Activated CD4-positive, alpha-beta T cell treated with anti-CD3 and anti-CD28 coated beads for 36 hours (primary cell): Measurements from ENCODE around the gene CGAS. TPM values are rescaled to one million over a fixed set of nuclear protein-coding genes. Genes with fewer than 3 reads are reported as not detected.
"Not testable (repeated sequence)": the region's sequence is repeated elsewhere in the genome, so short reads cannot be mapped to it uniquely, and the experiment has no call there.

Source experiments
- ATAC-seq: fragments of 200-7000 bp; cut with Tn5 transposase; one replicate; pipeline ENCODE4 v1.10.0; 2021; ENCODE audit warnings: mild to moderate bottlenecking, moderate library complexity
- CTCF ChIA-PET: fragments of 350-600 bp; sonication (Branson Sonifier 250); formaldehyde crosslinking; loops from one replicate; lab custom pipeline; 2021; ENCODE audit warnings: antibody characterized with exemption; lab: Charles Lee
- POLR2A ChIA-PET: fragments of 350-600 bp; sonication (Branson Sonifier 250); formaldehyde crosslinking; loops from one replicate; lab custom pipeline; 2021; ENCODE audit warnings: antibody characterized with exemption, inconsistent platforms; lab: Charles Lee
- DNase-seq: peaks from one replicate; pipeline ENCODE4 v3.0.0-alpha.2; 2020
- H3K27ac Mint-ChIP-seq: one replicate; pipeline ENCODE4 v1.8.0; 2021; ENCODE audit warnings: mixed read lengths
- H3K27me3 Mint-ChIP-seq: one replicate; pipeline ENCODE4 v1.8.0; 2021; ENCODE audit warnings: mixed read lengths
- H3K36me3 Mint-ChIP-seq: one replicate; pipeline ENCODE4 v1.8.0; 2021; ENCODE audit warnings: low read depth, mixed read lengths
- H3K4me1 Mint-ChIP-seq: one replicate; pipeline ENCODE4 v1.8.0; 2021; ENCODE audit warnings: mixed read lengths
- H3K4me3 Mint-ChIP-seq: one replicate; pipeline ENCODE4 v1.8.0; 2021; ENCODE audit warnings: mild to moderate bottlenecking, moderate library complexity, mixed read lengths
- H3K9me3 Mint-ChIP-seq: one replicate; pipeline ENCODE4 v1.8.0; 2021; ENCODE audit warnings: low read depth, mixed read lengths
- intact Hi-C, 2 experiments: fragments of 100-400 bp; cut with DNase I in 1 of 2; cut with micrococcal nuclease in 1 of 2; formaldehyde crosslinking; loops; one replicate each; pipeline versions ENCODE4 v1.14.2 to v1.15.1; 2022 to 2024; cut with DNase I, micrococcal nuclease
- total RNA-seq, 2 experiments: library from RNA; stranded (reverse); gene quantifications; one replicate each; pipeline ENCODE4 v1.2.3, GENCODE V29; 2021

Gene CGAS
- total RNA-seq, 2 experiments from 2014 or later = 22.2 to 24.1 TPM

GRCh38 chr6:73400656-73401055 lies 51.4 kb downstream of the CGAS start:
- peaks cover 1% of the 10 kb centered on the region for H3K36me3 Mint-ChIP-seq
- H3K27me3 Mint-ChIP-seq = no peaks in the 10 kb centered on the region
- DNase-seq (no peak), ATAC-seq (no peak)
- intact Hi-C loops = no loop called here
- ChIA-PET CTCF (interaction anchor here (0.6 to 1.2 kb wide), 3 partner anchors 25 to 159 kb away, joined by 3 read pairs; no protein-coding TSS in a partner anchor), POLR2A (no interaction called here)
- no peaks in the 10 kb centered on the region for H3K9me3 Mint-ChIP-seq
- no peak overlapping the region for H3K27ac Mint-ChIP-seq
- H3K4me3 Mint-ChIP-seq = no peak overlapping the region
- H3K4me1 Mint-ChIP-seq = no peaks in the 10 kb centered on the region

DNA sequence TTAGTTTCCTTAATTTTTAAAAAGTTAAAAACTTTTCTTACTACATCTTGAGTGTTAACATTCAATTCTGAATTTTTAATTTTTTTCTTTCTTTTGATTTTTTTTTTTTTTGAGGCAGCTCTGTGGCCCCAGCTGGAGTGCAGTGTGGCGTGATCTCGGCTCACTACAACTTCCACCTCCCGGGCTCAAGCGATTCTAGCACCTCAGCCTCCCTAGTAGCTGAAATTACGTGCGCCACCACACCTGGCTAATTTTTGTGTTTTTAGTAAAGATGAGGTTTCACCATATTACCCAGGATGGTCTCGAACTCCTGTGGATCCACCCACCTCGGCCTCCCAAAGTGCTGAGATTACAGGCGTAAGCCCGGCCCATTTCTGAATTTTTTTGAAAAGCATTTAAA lies 56.2 kb downstream of the CGAS start:
- ChIA-PET CTCF (interaction anchor here (0.6 to 2.4 kb wide), 3 partner anchors 12 to 257 kb away, joined by 3 to 9 read pairs (median 7); partner anchors contain the start of gene SLC17A5), POLR2A (no interaction called here)
- Mint-ChIP-seq H3K4me1 (peaks cover 12% of the 10 kb centered on the region), H3K36me3 (no peaks in the 10 kb centered on the region), H3K9me3 (no peaks in the 10 kb centered on the region), H3K27me3 (no peaks in the 10 kb centered on the region), H3K4me3 (no peak overlapping the region), H3K27ac (no peak overlapping the region)
- DNase-seq (no peak), ATAC-seq (no peak)
- intact Hi-C loops = no loop called here

GRCh38 chr6:73394577-73395354 lies 57.3 kb downstream of the CGAS start, which contains the start of gene DDX43:
DDX43 (plus strand) TSS chr6:73394828; CDS start chr6:73394906, 78 bp downstream.
- H3K4me1 Mint-ChIP-seq = peaks cover 12% of the 10 kb centered on the region
- peak within 1 kb of the TSS; percentile 92 for H3K27ac Mint-ChIP-seq
- no peaks in the 10 kb centered on the region for H3K9me3 Mint-ChIP-seq
- DNase-seq (peak; percentile 78), ATAC-seq (peak; percentile 94)
- peak within 1 kb of the TSS; percentile 76 for H3K4me3 Mint-ChIP-seq
- ChIA-PET POLR2A (interaction anchor here (0.6 to 1.3 kb wide), 2 partner anchors 57 to 86 kb away, joined by 3 to 4 read pairs; no protein-coding TSS in a partner anchor), CTCF (interaction anchor here (0.6 to 2.4 kb wide), 4 partner anchors 13 to 953 kb away, joined by 3 to 9 read pairs (median 6); partner anchors contain the start of gene SLC17A5)
- H3K27me3 Mint-ChIP-seq = no peaks in the 10 kb centered on the region
- H3K36me3 Mint-ChIP-seq = no peaks in the 10 kb centered on the region
- intact Hi-C loops = loop anchor here (5.0 kb wide), 2 partner anchors 82 to 772 kb away; partner anchors contain the start of gene KCNQ5 (in 1 of the 2)

DNA sequence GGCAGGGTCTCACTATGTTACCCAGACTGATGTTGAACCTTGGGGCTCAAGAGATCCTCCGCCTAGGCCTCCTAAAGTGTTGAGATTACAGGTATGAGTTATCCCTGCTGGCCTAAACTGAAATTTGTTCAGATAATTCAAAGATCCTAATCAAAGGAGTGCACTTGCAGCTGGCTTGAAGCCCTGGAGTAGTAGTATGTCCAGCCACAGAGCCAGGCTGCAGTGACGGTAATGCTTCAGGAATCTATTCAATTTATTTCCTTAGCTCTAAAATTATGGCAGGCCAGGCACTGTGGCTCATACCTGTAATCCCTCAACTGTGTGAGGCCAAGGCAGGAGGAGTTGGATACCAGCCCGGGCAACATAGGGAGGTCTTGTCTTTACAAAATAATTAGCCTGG lies 58.8 kb downstream of the CGAS start:
- ChIA-PET CTCF (no interaction called here), POLR2A (no interaction called here)
- intact Hi-C loops = loop anchor here (5.0 kb wide), 2 partner anchors 81 to 771 kb away; partner anchors contain the start of gene KCNQ5 (in 1 of the 2)

DNA sequence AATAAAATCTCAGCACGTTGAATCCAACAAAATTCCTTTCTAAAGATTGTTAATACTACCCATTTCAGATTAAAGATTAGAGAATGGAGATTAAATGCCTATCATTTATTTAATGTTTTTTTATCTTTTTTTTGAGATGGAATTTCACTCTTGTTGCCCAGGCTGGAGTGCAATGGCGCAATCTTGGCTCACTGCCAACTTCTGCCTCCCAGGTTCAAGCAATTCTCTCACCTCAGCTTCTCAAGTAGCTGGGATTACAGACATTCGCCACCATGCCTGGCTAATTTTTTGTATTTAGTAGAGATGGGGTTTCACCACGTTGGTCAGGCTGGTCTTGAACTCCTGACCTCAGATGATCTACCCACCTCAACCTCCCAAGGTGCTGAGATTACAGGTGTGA lies 59.9 kb downstream of the CGAS start:
- H3K9me3 Mint-ChIP-seq, H3K4me3 Mint-ChIP-seq, H3K36me3 Mint-ChIP-seq, ATAC-seq, CTCF ChIA-PET, H3K27ac Mint-ChIP-seq, H3K27me3 Mint-ChIP-seq, POLR2A ChIA-PET: not testable (repeated sequence)
- H3K4me1 Mint-ChIP-seq = peaks cover 14% of the 10 kb centered on the region
- intact Hi-C loops = loop anchor here (5.0 kb wide), 2 partner anchors 80 to 770 kb away; partner anchors contain the start of gene KCNQ5 (in 1 of the 2)
- DNase-seq = peak; percentile 18

More for the DNA sequence above, 58.8 kb downstream of the CGAS start:
- H3K36me3 Mint-ChIP-seq = no peaks in the 10 kb centered on the region
- ATAC-seq (no peak), DNase-seq (no peak)
- H3K4me3 Mint-ChIP-seq = no peak overlapping the region
- H3K4me1 Mint-ChIP-seq = peaks cover 14% of the 10 kb centered on the region
- H3K27me3 Mint-ChIP-seq = no peaks in the 10 kb centered on the region
- no peaks in the 10 kb centered on the region for H3K9me3 Mint-ChIP-seq
- H3K27ac Mint-ChIP-seq = no peak overlapping the region

- ATAC-seq = no peak
- Mint-ChIP-seq H3K27ac (no peak overlapping the region), H3K36me3 (no peaks in the 10 kb centered on the region), H3K9me3 (no peaks in the 10 kb centered on the region), H3K4me3 (no peak overlapping the region), H3K4me1 (peaks cover 14% of the 10 kb centered on the region), H3K27me3 (no peaks in the 10 kb centered on the region)
- intact Hi-C loops = loop anchor here (5.0 kb wide), 2 partner anchors 79 to 769 kb away; partner anchors contain the start of gene KCNQ5 (in 1 of the 2)
- POLR2A ChIA-PET = no interaction called here
- CTCF ChIA-PET = no interaction called here
- no peak for DNase-seq
Observed at GRCh38 chr6:73391675-73392074, 60.4 kb downstream of the CGAS start.

DNA sequence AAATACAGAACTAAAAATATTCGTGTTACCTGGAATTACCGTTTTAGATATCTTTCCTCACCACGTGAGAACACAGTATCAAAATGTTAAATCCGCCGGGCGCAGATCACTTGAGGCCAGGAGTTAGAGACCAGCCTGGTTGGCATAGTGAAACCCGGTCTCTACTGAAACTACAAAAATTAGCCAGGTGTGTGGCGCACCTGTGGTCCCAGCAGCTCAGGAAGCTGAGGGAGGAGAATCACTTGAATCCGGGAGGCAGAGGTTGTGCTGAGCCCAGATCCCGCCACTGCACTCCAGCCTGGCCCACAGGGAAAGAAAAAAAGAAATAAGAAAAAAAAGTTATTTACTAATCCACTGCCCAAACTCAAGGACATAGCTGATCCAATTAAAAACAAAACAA lies 62.2 kb downstream of the CGAS start:
- Mint-ChIP-seq H3K27me3 (no peaks in the 10 kb centered on the region), H3K36me3 (no peaks in the 10 kb centered on the region), H3K9me3 (no peaks in the 10 kb centered on the region), H3K27ac (no peak overlapping the region), H3K4me3 (no peak overlapping the region), H3K4me1 (peaks cover 13% of the 10 kb centered on the region)
- ChIA-PET CTCF (interaction anchor here (0.6 to 1.3 kb wide), 3 partner anchors 11 to 773 kb away, joined by 3 to 4 read pairs (median 3); no protein-coding TSS in a partner anchor), POLR2A (no interaction called here)
- DNase-seq = no peak
- intact Hi-C loops = loop anchor here (2.0 to 5.0 kb wide), 5 partner anchors 61 to 768 kb away; partner anchors contain the start of genes KCNQ5 (in 1 of the 2) and KHDC1 (in 1 of the 2)
- no peak for ATAC-seq

DNA sequence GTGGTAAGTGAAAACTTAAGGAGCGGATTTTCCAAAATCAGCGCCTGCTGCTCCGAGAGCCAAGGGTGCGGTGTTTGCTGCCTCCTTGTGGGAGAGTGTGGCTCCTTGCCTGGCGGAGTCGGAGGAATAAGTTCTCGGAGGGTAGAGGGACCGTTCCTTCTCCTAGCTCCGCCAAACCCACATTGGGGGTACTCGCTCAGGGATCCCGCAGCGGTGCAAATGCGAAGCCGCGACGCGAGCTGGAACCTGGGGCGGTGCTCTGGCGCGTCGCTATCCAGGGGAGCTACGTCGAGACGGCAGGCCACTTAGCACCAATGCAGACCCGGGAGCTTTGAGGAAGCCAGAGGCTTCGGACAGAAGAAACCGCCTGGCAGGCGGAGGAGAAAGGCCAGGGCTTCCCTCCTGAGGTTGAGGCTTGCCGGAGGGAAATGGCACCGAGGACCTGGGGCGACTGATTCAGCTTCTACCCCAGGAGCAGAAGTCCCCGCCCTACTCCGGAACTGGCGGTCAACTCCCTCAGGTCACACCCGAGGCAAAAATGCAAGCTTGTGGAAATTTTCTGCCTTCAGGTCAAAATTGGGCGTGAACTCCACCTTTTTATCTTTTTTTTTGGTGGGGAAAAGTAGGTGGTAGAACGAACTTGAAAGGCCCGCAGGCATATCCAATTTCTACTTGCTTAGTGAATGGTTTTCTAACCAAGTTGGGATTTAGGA lies 63.1 kb downstream of the CGAS start:
- Mint-ChIP-seq H3K27ac (peak overlapping the region; percentile 51), H3K4me1 (peaks cover 11% of the 10 kb centered on the region), H3K9me3 (no peaks in the 10 kb centered on the region), H3K36me3 (no peaks in the 10 kb centered on the region), H3K4me3 (peak overlapping the region; percentile 76), H3K27me3 (no peaks in the 10 kb centered on the region)
- ChIA-PET POLR2A (interaction anchor here (0.7 to 1.0 kb wide), 2 partner anchors 79 to 191 kb away, joined by 3 to 4 read pairs; no protein-coding TSS in a partner anchor), CTCF (interaction anchor here (0.6 to 1.9 kb wide), 16 partner anchors 11 to 344 kb away, joined by 3 to 9 read pairs (median 4); partner anchors contain the start of gene MTO1)
- ATAC-seq = peak; percentile 86
- intact Hi-C loops = loop anchor here in 1 of 2 experiments (2.0 to 5.0 kb wide), 4 partner anchors 62 to 126 kb away; partner anchors contain the start of gene KHDC1
- peak; percentile 73 for DNase-seq

- Mint-ChIP-seq H3K36me3 (no peaks in the 10 kb centered on the region), H3K4me1 (peaks cover 11% of the 10 kb centered on the region), H3K27ac (no peak overlapping the region), H3K9me3 (no peaks in the 10 kb centered on the region), H3K4me3 (peak overlapping the region; percentile 76), H3K27me3 (no peaks in the 10 kb centered on the region)
- ATAC-seq = peak; percentile 23
- intact Hi-C loops = loop anchor here in 1 of 2 experiments (2.0 to 5.0 kb wide), 4 partner anchors 62 to 126 kb away; partner anchors contain the start of gene KHDC1
- no peak for DNase-seq
- ChIA-PET POLR2A (no interaction called here), CTCF (interaction anchor here (0.7 to 1.9 kb wide), 14 partner anchors 10 to 249 kb away, joined by 3 to 9 read pairs (median 4); partner anchors contain the start of gene MTO1)
Observed at GRCh38 chr6:73388433-73388799, 63.7 kb downstream of the CGAS start.

GRCh38 chr6:73382462-73383113 lies 69.5 kb downstream of the CGAS start:
- Mint-ChIP-seq H3K27ac (no peak overlapping the region), H3K4me1 (no peaks in the 10 kb centered on the region), H3K4me3 (no peak overlapping the region), H3K27me3 (no peaks in the 10 kb centered on the region), H3K36me3 (no peaks in the 10 kb centered on the region), H3K9me3 (no peaks in the 10 kb centered on the region)
- intact Hi-C loops = no loop called here
- ATAC-seq = no peak
- POLR2A ChIA-PET = interaction anchor here (0.6 kb wide), 1 partner anchor 787 kb away, joined by 4 read pairs; no protein-coding TSS in a partner anchor
- no peak for DNase-seq
- CTCF ChIA-PET = no interaction called here
